SK-N-SH treated with all-trans-retinoic acid at 6 μM for 48 hours (cell line): Measurements from ENCODE around the gene TPO.

Source experiments
- ATAC-seq: fragments of 200-7000 bp; cut with Tn5 transposase; 3 replicates; pipeline ENCODE4 v1.9.1; 2020; ENCODE audit warnings: mild to moderate bottlenecking, moderate library complexity
- BACH2 ChIP-seq: fragments of 250-450 bp; sonication (Bioruptor Pico); IDR thresholded peaks from 2 replicates; pipeline ENCODE4 v1.9.0; 2021; ENCODE audit warnings: mild to moderate bottlenecking, borderline replicate concordance
- CREB5 ChIP-seq: fragments of 250-450 bp; sonication (Bioruptor Pico); IDR thresholded peaks from 2 replicates; pipeline ENCODE4 v1.5.1; 2020; ENCODE audit warnings: low read depth, mild to moderate bottlenecking, moderate library complexity
- CSDC2 ChIP-seq: fragments of 250-450 bp; sonication (Bioruptor Pico); IDR thresholded peaks from 2 replicates; pipeline ENCODE4 v1.5.0; 2020; ENCODE audit warnings: mild to moderate bottlenecking, moderate library complexity
- ESRRG ChIP-seq: fragments of 250-450 bp; sonication (Bioruptor Pico); IDR thresholded peaks from 2 replicates; pipeline ENCODE4 v1.6.1; 2021; ENCODE audit warnings: mild to moderate bottlenecking
- GLIS3 ChIP-seq: fragments of 250-450 bp; sonication (Bioruptor Pico); IDR thresholded peaks from 2 replicates; pipeline ENCODE4 v1.5.0; 2020; ENCODE audit warnings: mild to moderate bottlenecking, moderate library complexity
- ISL1 ChIP-seq: fragments of 250-450 bp; sonication (Bioruptor Pico); IDR thresholded peaks from 2 replicates; pipeline ENCODE4 v2.1.2; 2022; ENCODE audit warnings: mild to moderate bottlenecking, moderate library complexity
- PPARA ChIP-seq: fragments of 250-450 bp; sonication (Bioruptor Pico); IDR thresholded peaks from 2 replicates; pipeline ENCODE4 v1.5.0; 2020; ENCODE audit warnings: mild to moderate bottlenecking, borderline replicate concordance
- RARB ChIP-seq: fragments of 250-450 bp; sonication (Bioruptor Pico); IDR thresholded peaks from 2 replicates; pipeline ENCODE4 v1.8.0; 2021; ENCODE audit warnings: mild to moderate bottlenecking, moderate library complexity
- SNAI2 ChIP-seq: fragments of 250-450 bp; sonication (Bioruptor Pico); IDR thresholded peaks from 2 replicates; pipeline ENCODE4 v1.5.0; 2020; ENCODE audit warnings: mild to moderate bottlenecking, moderate library complexity
- TCF4 ChIP-seq: fragments of 250-450 bp; sonication (Bioruptor Pico); IDR thresholded peaks from 2 replicates; pipeline ENCODE4 v1.8.0; 2021; ENCODE audit warnings: mild to moderate bottlenecking, moderate library complexity, borderline replicate concordance
- TSHZ2 ChIP-seq: fragments of 250-450 bp; sonication (Bioruptor Pico); IDR thresholded peaks from 2 replicates; pipeline ENCODE4 v1.5.0; 2020; ENCODE audit warnings: mild to moderate bottlenecking, moderate library complexity
- ZC3H10 ChIP-seq: fragments of 250-450 bp; sonication (Bioruptor Pico); IDR thresholded peaks from 2 replicates; pipeline ENCODE4 v1.5.1; 2021; ENCODE audit warnings: mild to moderate bottlenecking, moderate library complexity
- ZFP3 ChIP-seq: fragments of 250-450 bp; sonication (Bioruptor Pico); IDR thresholded peaks from 2 replicates; pipeline ENCODE4 v1.5.0; 2020; ENCODE audit warnings: mild to moderate bottlenecking, moderate library complexity
- ZFP30 ChIP-seq: fragments of 450-650 bp; formaldehyde crosslinking; IDR thresholded peaks from 2 replicates; pipeline ENCODE4 v1.5.0; 2022; ENCODE audit warnings: mild to moderate bottlenecking, moderate library complexity
- ZNF565 ChIP-seq: fragments of 450-650 bp; formaldehyde crosslinking; conservative IDR thresholded peaks from 2 replicates; pipeline ENCODE4 v1.5.0; 2020; ENCODE audit warnings: low read depth, mild to moderate bottlenecking, moderate library complexity
- ZNF70 ChIP-seq: fragments of 450-650 bp; formaldehyde crosslinking; IDR thresholded peaks from 2 replicates; pipeline ENCODE4 v1.5.0; 2020; ENCODE audit warnings: mild to moderate bottlenecking, moderate library complexity
- TF ChIP-seq, protein P1 (sequence below): fragments of 250-450 bp; sonication (Bioruptor Pico); IDR thresholded peaks from 2 replicates; pipeline ENCODE4 v1.5.1; 2021; ENCODE audit warnings: mild to moderate bottlenecking, moderate library complexity
- TF ChIP-seq, protein P2 (sequence below): fragments of 250-450 bp; sonication (Bioruptor Pico); IDR thresholded peaks from 2 replicates; pipeline ENCODE4 v1.8.0; 2021; ENCODE audit warnings: low read depth, mild to moderate bottlenecking, moderate library complexity, borderline replicate concordance

The TPO gene

GRCh38 chr2:1398191-1398590 lies 15.1 kb upstream of the TPO start:
- TF ChIP-seq ZNF70 (CRISPR knock-in tag) (no peak), ZFP30 (CRISPR knock-in tag) (no peak), ZFP3 (CRISPR knock-in tag) (no peak), TSHZ2 (no peak), ZC3H10 (no peak), RARB (no peak), SNAI2 (CRISPR knock-in tag) (no peak), ISL1 (CRISPR knock-in tag) (no peak), PPARA (CRISPR knock-in tag) (no peak), TCF4 (CRISPR knock-in tag) (no peak), ESRRG (no peak), CSDC2 (CRISPR knock-in tag) (no peak), CREB5 (CRISPR knock-in tag) (no peak), GLIS3 (CRISPR knock-in tag) (no peak), ZNF565 (CRISPR knock-in tag) (no peak)
- TF ChIP-seq, protein P1, sequence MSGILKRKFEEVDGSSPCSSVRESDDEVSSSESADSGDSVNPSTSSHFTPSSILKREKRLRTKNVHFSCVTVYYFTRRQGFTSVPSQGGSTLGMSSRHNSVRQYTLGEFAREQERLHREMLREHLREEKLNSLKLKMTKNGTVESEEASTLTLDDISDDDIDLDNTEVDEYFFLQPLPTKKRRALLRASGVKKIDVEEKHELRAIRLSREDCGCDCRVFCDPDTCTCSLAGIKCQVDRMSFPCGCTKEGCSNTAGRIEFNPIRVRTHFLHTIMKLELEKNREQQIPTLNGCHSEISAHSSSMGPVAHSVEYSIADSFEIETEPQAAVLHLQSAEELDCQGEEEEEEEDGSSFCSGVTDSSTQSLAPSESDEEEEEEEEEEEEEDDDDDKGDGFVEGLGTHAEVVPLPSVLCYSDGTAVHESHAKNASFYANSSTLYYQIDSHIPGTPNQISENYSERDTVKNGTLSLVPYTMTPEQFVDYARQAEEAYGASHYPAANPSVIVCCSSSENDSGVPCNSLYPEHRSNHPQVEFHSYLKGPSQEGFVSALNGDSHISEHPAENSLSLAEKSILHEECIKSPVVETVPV (CRISPR knock-in tag): no peak
- no peak for ATAC-seq

GRCh38 chr2:1400943-1401735 lies 12.1 kb upstream of the TPO start:
- ATAC-seq: no peak

More at GRCh38 chr2:1400943-1401735, 12.1 kb upstream of the TPO start:
- no peak for TF ChIP-seq TSHZ2
- no peak for TF ChIP-seq BACH2 (CRISPR knock-in tag)
- no peak for TF ChIP-seq ZC3H10
- no peak for TF ChIP-seq CREB5 (CRISPR knock-in tag)
- no peak for TF ChIP-seq ZNF70 (CRISPR knock-in tag)
- TF ChIP-seq ISL1 (CRISPR knock-in tag): no peak
- TF ChIP-seq GLIS3 (CRISPR knock-in tag): no peak
- TF ChIP-seq, protein P1 (CRISPR knock-in tag): no peak
- TF ChIP-seq, protein P2, sequence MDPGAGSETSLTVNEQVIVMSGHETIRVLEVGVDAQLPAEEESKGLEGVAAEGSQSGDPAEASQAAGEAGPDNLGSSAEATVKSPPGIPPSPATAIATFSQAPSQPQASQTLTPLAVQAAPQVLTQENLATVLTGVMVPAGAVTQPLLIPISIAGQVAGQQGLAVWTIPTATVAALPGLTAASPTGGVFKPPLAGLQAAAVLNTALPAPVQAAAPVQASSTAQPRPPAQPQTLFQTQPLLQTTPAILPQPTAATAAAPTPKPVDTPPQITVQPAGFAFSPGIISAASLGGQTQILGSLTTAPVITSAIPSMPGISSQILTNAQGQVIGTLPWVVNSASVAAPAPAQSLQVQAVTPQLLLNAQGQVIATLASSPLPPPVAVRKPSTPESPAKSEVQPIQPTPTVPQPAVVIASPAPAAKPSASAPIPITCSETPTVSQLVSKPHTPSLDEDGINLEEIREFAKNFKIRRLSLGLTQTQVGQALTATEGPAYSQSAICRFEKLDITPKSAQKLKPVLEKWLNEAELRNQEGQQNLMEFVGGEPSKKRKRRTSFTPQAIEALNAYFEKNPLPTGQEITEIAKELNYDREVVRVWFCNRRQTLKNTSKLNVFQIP (CRISPR knock-in tag): no peak
- no peak for TF ChIP-seq RARB
- TF ChIP-seq TCF4 (CRISPR knock-in tag): no peak
